ENCODE results near the gene BICDL2. TPM values are rescaled to one million over a fixed set of nuclear protein-coding genes. Genes with fewer than 3 reads are reported as not detected.

Gene BICDL2
- total and polyA plus RNA-seq, 2 donors (not counting 1 experiment from before 2014, with no cell fraction given), result not detected

DNA sequence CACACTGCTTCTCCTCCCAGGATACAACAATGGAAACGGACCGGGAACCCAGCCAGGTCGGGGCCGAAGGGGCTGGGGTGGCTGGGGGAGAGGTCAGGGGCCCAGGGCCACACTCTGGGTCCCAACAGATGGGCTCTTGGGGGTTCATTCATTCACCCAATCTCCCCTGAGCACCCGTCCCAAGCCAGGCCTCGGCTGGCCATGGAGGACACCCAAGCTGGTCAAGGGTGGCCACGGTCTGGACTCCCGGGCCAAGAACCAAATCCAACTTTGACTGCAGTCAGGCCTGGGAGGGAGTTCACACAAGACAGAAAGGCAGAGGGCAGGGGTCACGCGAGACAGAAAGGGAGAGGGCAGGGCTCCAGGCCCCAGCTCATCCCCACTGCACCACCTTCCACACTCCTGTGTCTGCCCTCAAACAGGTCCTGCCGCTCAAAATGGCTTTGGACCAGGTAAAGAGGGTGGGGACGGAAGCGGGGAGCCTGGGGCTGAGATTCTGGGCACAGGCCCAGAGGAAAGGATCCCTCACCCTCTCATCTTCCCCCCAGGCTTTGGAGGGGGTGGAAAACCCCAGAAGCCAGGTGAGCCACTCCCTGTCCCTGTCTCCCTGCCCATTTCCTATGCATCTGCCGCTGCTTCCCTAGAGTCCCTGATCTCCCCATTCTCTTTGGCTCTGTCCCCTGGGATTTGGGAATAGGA, 44.2 kb downstream of the BICDL2 start:
- no peak overlapping the region for H3K4me2 ChIP-seq (ENCODE audit: extremely low read depth, insufficient read depth, low read length)
- no peaks in the 10 kb centered on the region for H3K27me3 ChIP-seq (ENCODE audit: control insufficient read depth, insufficient read depth, low read length)

DNA sequence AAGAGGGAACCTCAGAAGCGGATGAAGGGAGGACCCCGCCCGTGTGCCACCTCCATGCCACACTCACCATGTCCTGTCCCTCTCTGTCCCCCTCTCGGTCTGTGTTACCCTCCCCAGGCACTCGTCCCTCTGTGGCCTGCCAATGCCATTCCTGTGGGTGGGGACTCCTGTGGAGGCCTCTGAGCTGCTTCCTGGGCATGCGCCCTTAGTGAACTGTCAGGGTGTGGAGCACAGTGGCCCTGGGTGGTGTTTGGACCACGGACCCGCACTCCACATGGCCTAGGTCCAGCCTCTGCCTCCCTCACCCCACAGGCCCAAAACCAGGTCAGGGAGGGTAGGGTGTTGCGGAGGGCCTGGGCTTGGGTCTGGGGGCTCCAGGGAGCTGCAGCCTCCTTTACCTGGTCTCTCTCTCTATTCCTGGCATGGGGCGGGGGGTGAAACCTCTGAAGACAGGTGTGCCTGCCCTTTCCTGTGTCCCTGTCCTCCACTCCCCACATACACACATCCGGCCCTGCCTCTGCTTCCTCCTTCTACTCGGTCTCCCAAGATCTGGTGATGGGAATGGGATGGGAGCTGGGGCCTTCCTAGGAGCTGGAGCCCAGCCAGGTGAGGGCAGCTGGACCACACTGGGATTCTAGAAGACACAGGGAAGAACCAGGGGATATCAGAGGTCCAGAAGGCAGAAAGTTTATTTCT, 45.0 kb downstream of the BICDL2 start:
- Histone ChIP-seq H3K79me2 (ENCODE audit: control insufficient read depth, insufficient read depth, low read length) (no peaks in the 10 kb centered on the region), H3K9ac (ENCODE audit: insufficient read depth, low read length) (no peak overlapping the region), H2AFZ (ENCODE audit: low read length) (no peak overlapping the region), H3K27ac (ENCODE audit: insufficient read depth, low read length) (no peak overlapping the region), H3K9me3 (ENCODE audit: control insufficient read depth, insufficient read depth, low read depth, low read length) (no peaks in the 10 kb centered on the region), H4K20me1 (ENCODE audit: control insufficient read depth, extremely low read depth, insufficient read depth, low read length) (no peaks in the 10 kb centered on the region), H3K4me2 (ENCODE audit: extremely low read depth, insufficient read depth, low read length) (no peak overlapping the region), H3K27me3 (ENCODE audit: control insufficient read depth, insufficient read depth, low read length) (no peaks in the 10 kb centered on the region), H3K36me3 (ENCODE audit: control insufficient read depth, insufficient read depth, low read length) (no peaks in the 10 kb centered on the region), H3K4me1 (ENCODE audit: control insufficient read depth, extremely low read depth, insufficient read depth, low read length) (no peaks in the 10 kb centered on the region), H3K4me3 (replicated peaks in 1 of 4; ENCODE audit: control extremely low read depth in 1 of 4, insufficient read depth in 1 of 4, low read depth in 3 of 4, low read length in 4 of 4) (no peak overlapping the region)
- no peak for TF ChIP-seq EZH2 (IDR thresholded peaks at IDR 0.05; ENCODE audit: low read length, missing control alignments)
- TF ChIP-seq, protein P1, sequence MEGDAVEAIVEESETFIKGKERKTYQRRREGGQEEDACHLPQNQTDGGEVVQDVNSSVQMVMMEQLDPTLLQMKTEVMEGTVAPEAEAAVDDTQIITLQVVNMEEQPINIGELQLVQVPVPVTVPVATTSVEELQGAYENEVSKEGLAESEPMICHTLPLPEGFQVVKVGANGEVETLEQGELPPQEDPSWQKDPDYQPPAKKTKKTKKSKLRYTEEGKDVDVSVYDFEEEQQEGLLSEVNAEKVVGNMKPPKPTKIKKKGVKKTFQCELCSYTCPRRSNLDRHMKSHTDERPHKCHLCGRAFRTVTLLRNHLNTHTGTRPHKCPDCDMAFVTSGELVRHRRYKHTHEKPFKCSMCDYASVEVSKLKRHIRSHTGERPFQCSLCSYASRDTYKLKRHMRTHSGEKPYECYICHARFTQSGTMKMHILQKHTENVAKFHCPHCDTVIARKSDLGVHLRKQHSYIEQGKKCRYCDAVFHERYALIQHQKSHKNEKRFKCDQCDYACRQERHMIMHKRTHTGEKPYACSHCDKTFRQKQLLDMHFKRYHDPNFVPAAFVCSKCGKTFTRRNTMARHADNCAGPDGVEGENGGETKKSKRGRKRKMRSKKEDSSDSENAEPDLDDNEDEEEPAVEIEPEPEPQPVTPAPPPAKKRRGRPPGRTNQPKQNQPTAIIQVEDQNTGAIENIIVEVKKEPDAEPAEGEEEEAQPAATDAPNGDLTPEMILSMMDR (conservative IDR thresholded peaks at IDR 0.05 in 1 of 2, IDR thresholded peaks at IDR 0.05 in 1 of 2; ENCODE audit: low read depth in 1 of 2, low read length in 2 of 2), result no peak
- DNase-seq (ENCODE audit: low read depth in 2 of 2), result no peak

More for the DNA sequence above, 44.2 kb downstream of the BICDL2 start:
- H3K9ac ChIP-seq (ENCODE audit: insufficient read depth, low read length), result no peak overlapping the region
- H3K27ac ChIP-seq (ENCODE audit: insufficient read depth, low read length), result no peak overlapping the region
- H2AFZ ChIP-seq (ENCODE audit: low read length), result no peak overlapping the region
- H4K20me1 ChIP-seq (ENCODE audit: control insufficient read depth, extremely low read depth, insufficient read depth, low read length), result no peaks in the 10 kb centered on the region
- no peaks in the 10 kb centered on the region for H3K4me1 ChIP-seq (ENCODE audit: control insufficient read depth, extremely low read depth, insufficient read depth, low read length)
- no peak for TF ChIP-seq EZH2 (IDR thresholded peaks at IDR 0.05; ENCODE audit: low read length, missing control alignments)
- TF ChIP-seq, protein P1 (conservative IDR thresholded peaks at IDR 0.05 in 1 of 2, IDR thresholded peaks at IDR 0.05 in 1 of 2; ENCODE audit: low read depth in 1 of 2, low read length in 2 of 2), result no peak
- H3K36me3 ChIP-seq (ENCODE audit: control insufficient read depth, insufficient read depth, low read length), result no peaks in the 10 kb centered on the region
- H3K79me2 ChIP-seq (ENCODE audit: control insufficient read depth, insufficient read depth, low read length), result no peaks in the 10 kb centered on the region
- no peak overlapping the region for H3K4me3 ChIP-seq (replicated peaks in 1 of 4; ENCODE audit: control extremely low read depth in 1 of 4, insufficient read depth in 1 of 4, low read depth in 3 of 4, low read length in 4 of 4)
- no peak for DNase-seq (ENCODE audit: low read depth in 2 of 2)
- H3K9me3 ChIP-seq (ENCODE audit: control insufficient read depth, insufficient read depth, low read depth, low read length), result no peaks in the 10 kb centered on the region

DNA sequence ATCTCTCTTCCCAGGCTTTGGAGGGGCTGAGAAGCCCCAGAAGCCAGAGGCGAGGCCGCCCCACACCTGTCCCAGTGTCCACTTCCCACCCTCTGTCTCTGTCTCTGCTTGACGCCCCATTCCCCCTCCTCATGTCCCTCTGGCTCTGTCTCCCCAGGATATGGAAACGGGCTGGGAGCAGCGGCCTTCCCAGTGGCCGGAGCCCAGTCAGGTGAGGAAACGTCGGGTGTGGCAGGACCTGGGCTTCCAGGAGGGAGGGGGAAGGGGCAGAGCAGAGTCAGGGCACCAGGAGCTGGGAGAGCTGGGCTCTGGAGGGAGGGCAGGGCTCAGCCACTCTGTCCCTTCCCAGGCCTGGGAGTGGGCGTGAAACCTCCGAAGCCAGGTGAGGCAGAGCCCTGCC, 45.9 kb downstream of the BICDL2 start:
- no peak overlapping the region for H3K4me2 ChIP-seq (ENCODE audit: extremely low read depth, insufficient read depth, low read length)
- TF ChIP-seq, protein P1 (conservative IDR thresholded peaks at IDR 0.05 in 1 of 2, IDR thresholded peaks at IDR 0.05 in 1 of 2; ENCODE audit: low read depth in 1 of 2, low read length in 2 of 2), result no peak
- TF ChIP-seq EZH2 (IDR thresholded peaks at IDR 0.05; ENCODE audit: low read length, missing control alignments), result no peak
- H3K27ac ChIP-seq (ENCODE audit: insufficient read depth, low read length), result no peak overlapping the region
- no peak overlapping the region for H3K4me3 ChIP-seq (replicated peaks in 1 of 4; ENCODE audit: control extremely low read depth in 1 of 4, insufficient read depth in 1 of 4, low read depth in 3 of 4, low read length in 4 of 4)
- H3K27me3 ChIP-seq (ENCODE audit: control insufficient read depth, insufficient read depth, low read length), result no peaks in the 10 kb centered on the region
- no peaks in the 10 kb centered on the region for H3K9me3 ChIP-seq (ENCODE audit: control insufficient read depth, insufficient read depth, low read depth, low read length)
- H3K9ac ChIP-seq (ENCODE audit: insufficient read depth, low read length), result no peak overlapping the region
- H3K4me1 ChIP-seq (ENCODE audit: control insufficient read depth, extremely low read depth, insufficient read depth, low read length), result no peaks in the 10 kb centered on the region
- no peaks in the 10 kb centered on the region for H3K79me2 ChIP-seq (ENCODE audit: control insufficient read depth, insufficient read depth, low read length)
- H3K36me3 ChIP-seq (ENCODE audit: control insufficient read depth, insufficient read depth, low read length), result no peaks in the 10 kb centered on the region
- no peak overlapping the region for H2AFZ ChIP-seq (ENCODE audit: low read length)
- DNase-seq (ENCODE audit: low read depth in 2 of 2), result no peak
- no peaks in the 10 kb centered on the region for H4K20me1 ChIP-seq (ENCODE audit: control insufficient read depth, extremely low read depth, insufficient read depth, low read length)

Measured in fibroblast of lung (primary cell).